NCI-H187 (cell line): Measurements from ENCODE around the gene EIF2B4.
"Not testable (repeated sequence)": the region's sequence is repeated elsewhere in the genome, so short reads cannot be mapped to it uniquely, and the experiment has no call there.

Source experiments
- DNase-seq, 2 experiments: peaks; one replicate each; lab custom pipeline; 2025; lab: John Stamatoyannopoulos, UW

Gene EIF2B4

GRCh38 chr2:27377618-27378095 is 7.5 kb upstream of the EIF2B4 start:
- no peak for DNase-seq

GRCh38 chr2:27376866-27377617 is 6.9 kb upstream of the EIF2B4 start:
- no peak for DNase-seq

GRCh38 chr2:27376151-27376865 is 6.2 kb upstream of the EIF2B4 start:
- DNase-seq: no peak

GRCh38 chr2:27375513-27376099 is 5.5 kb upstream of the EIF2B4 start:
- DNase-seq: no peak

- DNase-seq: no peak
These were observed 3.4 kb upstream of the EIF2B4 start for GRCh38 chr2:27373567-27373966.

- no peak for DNase-seq
These were observed 2.8 kb upstream of the EIF2B4 start for GRCh38 chr2:27372937-27373336.

GRCh38 chr2:27370816-27371620 is 880 bp upstream of the EIF2B4 start:
- no peak for DNase-seq

- DNase-seq: peak in 1 of 2 experiments; percentile 64
These were observed 590 bp downstream of the EIF2B4 start for GRCh38 chr2:27369471-27370025.

GRCh38 chr2:27363933-27364332 is 6.2 kb downstream of the EIF2B4 start:
- DNase-seq: no peak

GRCh38 chr2:27362678-27363420 is 7.3 kb downstream of the EIF2B4 start:
- no peak for DNase-seq

- DNase-seq: peak; percentile 94 to 96
These were observed 13.6 kb downstream of the EIF2B4 start, which contains the start of gene GTF3C2 for GRCh38 chr2:27356382-27357181. Gene GTF3C2 (minus strand): TSS chr2:27356764. CDS start chr2:27343554, 13,210 bp downstream.

- no peak for DNase-seq
These were observed 14.1 kb downstream of the EIF2B4 start for GRCh38 chr2:27356056-27356381.

GRCh38 chr2:27354597-27354927 is 15.6 kb downstream of the EIF2B4 start:
- no peak for DNase-seq

GRCh38 chr2:27353762-27354596 is 16.2 kb downstream of the EIF2B4 start:
- DNase-seq: no peak

- not testable (repeated sequence) for DNase-seq
These were observed 16.8 kb downstream of the EIF2B4 start for GRCh38 chr2:27353386-27353761.

GRCh38 chr2:27351802-27352598 is 18.1 kb downstream of the EIF2B4 start:
- no peak for DNase-seq

- DNase-seq: no peak
These were observed 19.9 kb downstream of the EIF2B4 start for GRCh38 chr2:27350106-27350693.

GRCh38 chr2:27347641-27348040 is 22.5 kb downstream of the EIF2B4 start:
- no peak for DNase-seq
